Measurements from ENCODE around the gene ZDHHC11.
"Not testable (repeated sequence)": the region's sequence is repeated elsewhere in the genome, so short reads cannot be mapped to it uniquely, and the experiment has no call there.

Gene ZDHHC11

DNA sequence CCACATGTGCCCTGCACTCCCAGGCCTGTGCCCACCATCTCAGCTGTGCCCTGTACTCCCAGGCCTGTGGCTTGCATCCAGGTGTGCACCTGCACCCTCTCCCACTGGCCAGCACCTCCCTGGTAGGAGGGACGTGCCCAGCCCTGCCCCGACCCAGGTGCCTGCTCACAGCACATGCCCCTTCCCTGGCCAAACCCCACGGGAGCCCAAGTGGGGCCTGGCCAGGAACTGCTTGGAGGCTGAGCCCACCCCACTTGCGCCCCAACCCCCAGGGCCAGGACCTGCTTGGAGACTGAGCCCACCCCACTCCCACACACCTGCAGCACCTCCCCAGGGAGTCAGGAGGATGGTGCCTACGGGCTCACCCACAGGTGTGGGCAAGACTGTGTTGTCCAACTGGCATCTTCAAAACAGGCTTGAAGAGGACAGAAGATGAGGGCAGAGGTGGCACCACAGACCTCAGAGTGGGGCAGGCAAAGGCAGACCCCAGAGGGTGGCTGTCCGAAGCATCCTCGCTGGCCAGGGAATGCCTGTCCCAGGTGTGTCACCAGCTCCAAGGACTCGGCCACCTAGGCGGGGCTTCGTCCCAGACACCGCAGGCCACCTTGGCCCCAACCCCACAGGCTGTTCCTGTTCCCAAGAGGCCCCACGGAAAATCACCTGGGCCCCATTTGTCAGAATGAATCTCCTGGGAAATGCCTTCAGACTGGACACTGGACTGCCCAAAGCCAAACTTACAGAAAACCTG is 77.1 kb downstream of the ZDHHC11 start:
- peak; percentile 48 for DNase-seq

DNA sequence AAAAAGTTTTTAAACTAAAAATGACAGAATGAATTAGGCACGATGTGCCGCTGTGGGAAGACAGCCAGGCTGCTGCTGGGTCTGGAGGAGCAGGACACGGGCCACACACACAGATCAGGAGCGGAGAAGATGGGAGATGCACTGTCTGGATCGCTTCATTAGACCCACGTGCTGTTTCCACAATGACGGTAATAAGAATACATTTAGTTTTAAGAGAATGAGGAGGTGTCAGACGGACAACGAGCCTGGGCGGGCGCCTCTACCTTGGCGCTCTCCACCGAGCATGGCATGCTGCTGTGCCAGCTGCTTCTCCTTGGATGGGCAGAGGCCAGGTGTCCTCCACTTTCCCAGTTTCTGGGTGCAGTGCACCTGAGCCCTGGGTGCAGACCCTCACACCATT is 77.9 kb downstream of the ZDHHC11 start:
- DNase-seq = peak; percentile 13

DNA sequence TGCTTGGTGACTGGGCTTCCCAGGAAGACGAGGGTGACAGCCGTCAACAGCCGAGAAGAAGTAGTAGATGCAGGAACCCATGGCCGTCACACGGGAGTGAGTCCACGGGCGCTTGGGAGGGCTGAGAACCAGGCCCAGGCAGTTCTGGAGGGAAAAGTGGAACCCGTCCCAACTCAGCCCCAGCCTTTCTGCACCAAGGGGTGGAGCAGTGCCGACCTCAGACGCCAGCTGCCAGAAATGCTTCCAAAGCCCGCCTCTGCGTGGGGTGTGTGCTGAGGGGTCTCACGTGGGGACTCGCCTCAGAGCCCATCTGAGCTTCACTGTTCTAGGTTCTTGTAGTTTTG is 78.3 kb downstream of the ZDHHC11 start:
- not testable (repeated sequence) for DNase-seq

DNA sequence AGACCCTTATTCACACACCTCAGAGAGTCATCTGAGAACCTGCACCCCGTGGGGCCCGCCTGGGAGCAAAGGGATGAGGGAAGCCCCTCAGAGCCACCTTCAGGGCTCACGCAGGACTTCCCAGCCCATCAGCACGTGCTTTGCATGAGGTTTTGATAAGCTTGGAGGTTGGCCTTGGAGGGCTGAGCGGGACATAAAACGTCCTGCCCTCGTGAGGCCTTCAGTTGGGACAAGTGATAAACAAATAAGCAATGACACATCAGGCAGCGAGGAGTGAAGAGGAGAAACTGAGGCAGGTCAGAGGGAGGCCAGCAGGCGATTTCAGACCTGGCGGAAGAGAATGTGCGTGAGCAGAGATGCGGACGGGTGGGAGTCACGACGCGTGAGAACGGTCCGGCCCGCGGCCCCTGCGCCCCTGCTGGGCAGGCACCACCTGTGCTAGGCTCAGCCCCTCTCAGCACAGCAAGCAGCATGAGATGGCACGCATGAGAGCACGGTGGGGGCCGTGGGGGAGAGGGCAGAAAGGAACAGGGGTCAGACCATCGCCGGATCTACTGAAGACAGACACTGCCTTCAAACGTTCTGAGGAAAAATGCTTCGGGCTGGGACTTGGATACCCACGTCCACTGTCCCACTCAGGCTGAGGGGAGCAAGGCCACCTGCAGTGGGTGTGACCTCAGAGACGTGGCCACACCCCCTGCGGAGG is 78.8 kb downstream of the ZDHHC11 start:
- DNase-seq = not testable (repeated sequence)

DNA sequence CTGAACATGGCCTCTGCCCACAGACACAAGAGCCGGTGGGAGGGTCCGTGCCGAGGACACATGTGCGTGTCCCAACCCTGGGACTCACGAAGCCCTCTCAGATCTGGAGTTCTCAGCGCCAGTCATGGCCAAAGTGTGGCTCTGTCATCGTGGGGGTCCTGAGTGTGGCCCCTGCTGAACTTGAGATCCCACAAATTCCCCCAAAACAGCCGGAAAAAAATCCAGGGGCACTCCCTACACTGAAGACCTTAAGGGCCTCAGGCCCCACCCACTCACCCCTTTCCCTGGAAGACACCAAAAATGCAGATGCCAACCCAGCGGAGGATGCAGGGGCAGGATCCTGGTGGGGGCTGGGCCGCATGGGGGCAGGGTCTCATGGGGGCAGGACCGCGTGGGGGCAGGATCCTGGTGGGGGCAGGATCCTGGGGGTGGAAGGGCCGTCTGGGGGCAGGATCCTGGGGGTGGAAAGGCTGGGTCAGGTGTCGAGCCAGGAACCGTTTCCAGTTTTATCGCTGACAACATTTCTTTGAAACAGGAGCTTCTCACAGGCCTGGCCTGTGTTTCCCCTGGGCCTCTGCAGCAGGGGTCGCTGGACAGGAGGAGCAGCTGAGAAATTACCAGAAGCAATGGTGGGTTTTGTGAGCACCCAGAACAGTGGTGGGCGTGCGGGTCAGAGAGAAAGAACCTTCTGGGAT is 79.6 kb downstream of the ZDHHC11 start:
- DNase-seq = peak; percentile 32

DNA sequence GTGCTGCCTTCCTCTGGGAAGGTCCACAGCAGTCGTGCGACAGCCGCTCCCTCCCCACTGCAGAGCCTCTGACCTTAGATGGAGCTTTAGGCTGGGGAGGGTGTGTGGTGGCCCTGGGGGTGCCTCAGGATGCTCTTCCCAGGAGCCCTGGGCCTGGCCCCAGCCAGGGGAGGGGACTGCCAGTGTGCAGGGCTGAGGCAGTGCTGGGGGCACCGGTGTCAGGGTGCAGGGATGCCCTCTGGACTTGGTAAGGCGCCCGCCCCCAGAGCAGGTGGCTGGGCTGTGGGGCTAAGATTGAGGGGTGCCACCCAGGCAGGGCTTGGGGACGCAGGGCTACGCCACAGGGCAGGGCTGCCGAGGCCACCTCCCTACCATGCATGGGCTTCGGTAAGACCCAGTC is 80.2 kb downstream of the ZDHHC11 start:
- peak; percentile 24 for DNase-seq

DNA sequence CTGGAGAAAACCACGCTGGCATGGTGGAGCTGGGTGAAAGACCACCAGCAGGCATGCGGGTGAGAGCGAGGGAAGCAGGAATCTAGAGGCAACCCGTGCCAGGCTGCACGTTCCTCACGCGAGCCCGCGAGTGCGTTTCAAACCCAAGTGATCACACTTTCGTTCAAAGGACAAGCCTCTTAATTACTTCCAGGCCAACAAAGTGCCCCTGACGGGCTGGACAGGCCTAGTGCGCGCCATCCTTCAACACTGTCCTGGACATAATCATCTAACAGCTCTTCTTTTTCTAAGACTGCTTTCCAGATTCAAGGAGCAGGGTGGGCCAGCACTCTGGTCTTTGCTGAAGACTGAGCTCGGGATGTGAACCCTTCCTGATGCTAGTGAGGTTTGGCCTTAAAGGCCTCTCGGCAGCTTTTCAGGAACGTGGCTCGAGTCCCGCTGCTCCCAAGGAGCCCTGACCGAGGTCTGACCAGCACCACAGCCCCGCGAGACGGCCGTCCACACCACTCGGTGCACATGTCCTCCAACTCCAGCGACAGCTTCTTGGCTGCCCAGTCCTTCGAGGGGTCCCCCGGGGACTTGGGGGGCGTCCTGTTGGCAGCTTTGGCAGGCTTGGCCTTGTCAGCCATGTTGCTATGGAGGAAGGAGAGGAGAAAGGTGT is 81.2 kb downstream of the ZDHHC11 start:
- DNase-seq = peak; percentile 27

DNA sequence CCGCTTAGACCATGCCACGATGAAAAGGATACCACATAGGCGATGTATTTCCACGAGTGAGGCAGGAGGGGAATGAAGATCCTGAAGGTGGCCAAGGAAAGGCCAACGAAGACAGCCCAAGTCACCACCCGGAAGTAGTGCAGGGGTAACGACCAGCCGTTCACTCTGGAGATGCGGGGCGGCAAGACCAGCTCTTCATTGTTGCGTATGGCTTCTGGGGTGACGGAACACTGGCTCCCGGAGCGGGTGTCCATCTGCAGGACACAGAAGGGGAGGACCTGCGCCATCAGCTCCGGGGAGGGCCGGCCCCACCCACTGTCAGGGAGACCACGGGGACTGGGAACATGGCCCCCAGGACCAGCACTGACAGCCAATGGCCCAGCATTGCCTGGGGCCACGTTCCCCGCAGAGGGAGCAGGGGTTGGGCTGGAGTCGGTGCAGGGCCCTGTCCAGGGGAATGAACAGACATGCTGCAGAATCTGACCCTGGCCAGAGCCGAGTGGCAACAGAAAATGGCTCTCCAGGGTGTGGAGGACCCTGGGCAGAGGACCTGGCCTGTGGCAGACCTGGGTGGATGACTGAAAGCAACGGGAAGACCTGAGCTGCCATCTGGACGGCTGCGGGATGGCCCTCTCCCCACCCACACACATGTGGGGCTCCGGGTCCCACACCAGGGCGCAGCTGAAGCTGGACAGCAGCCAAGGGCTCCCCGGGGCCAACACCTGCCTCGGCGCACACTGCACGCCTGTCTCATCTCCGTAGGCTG is 83.9 kb downstream of the ZDHHC11 start:
- peak; percentile 52 for DNase-seq

DNA sequence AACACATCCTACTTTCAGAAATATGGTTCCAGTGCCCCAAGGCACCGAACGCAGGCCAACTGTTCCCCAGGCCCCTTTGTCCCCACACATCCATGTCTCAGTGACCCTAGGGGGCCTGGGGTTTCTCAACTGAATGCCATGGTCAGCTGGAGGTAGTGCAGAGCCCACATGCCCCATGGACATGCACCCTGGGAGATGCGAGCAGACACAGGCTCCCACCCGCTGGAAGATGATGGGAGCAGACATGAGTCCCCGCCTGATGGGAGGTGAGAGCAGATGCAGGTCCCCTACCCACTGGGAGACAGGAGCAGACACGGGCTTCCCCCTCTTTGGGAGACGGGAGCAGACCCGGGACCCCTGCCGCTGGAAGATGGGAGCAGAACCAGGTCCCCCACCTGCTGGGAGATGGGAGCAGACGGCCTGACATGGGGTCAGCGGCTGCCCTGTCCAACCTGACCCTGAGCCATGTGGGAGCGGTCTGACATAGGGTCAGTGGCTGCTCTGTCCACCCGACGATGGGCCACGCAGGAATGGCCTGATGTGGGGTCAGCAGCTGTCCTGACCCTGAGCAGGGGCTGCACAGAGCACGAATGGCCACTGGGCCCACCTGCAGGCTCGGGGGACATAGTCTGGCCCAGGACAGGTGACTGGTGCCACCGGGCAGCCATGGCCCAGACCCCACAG is 84.7 kb downstream of the ZDHHC11 start:
- peak; percentile 43 for DNase-seq

DNA sequence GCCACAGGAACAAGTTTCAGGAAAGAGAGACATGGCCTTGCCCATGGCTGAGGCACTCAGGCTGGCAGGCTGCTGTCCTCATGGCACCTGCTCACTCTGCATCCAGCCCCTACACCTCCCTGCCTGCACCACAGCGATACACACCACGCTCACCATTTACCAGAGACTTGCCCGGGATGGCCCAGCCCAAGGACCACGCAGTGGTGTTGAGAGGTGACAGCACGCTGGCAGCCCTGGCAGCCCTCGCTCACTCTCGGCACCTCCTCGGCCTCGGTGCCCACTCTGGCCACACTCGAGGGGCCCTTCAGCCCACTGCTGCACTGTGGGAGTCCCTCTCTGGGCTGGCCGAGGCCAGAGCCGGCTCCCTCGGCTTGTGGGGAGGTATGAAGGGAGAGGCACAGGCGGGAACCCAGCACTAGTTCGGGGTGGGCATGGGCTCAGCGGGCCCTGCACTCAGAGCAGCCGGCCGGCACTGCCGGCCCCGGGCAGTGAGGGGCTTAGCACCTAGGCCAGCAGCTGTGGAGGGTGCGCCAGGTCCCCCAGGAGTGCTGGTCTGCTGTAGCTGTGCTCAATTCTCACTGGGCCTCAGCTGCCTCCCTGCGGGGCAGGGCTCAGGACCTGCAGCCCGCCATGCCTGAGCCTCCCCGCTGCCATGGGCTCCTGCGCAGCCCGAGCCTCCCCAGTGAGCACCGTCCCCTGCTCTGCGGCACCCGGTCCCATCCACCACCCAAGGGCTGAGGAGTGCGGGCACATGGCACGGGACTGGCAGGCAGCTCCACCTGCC is 86.6 kb downstream of the ZDHHC11 start:
- DNase-seq = peak; percentile 53

DNA sequence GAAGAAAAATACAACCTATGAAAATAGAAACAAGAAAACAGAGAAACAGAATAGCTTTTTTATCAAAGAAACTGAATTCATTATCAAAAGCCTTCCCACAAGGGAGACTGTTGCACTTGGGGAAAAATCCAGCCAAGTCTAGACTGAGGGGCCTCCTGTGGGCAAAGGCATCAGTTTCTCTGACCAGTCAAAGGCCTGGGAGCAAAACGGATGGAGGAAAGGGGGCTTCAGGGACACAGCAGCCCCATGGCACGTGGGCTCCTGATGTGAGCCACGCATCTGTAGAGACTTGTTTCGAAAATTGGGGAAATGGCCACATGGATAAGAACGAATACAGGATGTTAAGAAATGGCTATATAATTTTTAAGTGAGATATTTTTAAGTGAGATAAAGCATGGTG is 87.4 kb downstream of the ZDHHC11 start:
- peak; percentile 32 for DNase-seq

DNA sequence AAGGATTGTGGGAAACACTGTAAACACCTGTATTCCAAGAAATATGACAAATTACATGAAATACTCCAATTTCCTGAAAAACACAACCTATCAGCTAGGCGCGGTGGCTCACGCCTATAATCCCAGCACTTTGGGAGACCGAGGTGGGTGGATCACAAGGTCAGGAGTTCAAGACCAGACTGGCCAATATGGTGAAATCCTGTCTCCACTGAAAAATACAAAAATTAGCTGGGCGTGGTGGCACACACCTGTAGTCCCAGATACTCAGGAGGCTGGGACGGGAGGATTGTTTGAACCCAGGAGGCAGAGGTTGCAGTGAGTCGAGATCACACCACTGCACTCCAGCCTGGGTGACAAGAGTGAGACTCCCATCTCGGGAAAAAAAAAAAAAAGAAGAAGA is 87.8 kb downstream of the ZDHHC11 start:
- DNase-seq = not testable (repeated sequence)

DNA sequence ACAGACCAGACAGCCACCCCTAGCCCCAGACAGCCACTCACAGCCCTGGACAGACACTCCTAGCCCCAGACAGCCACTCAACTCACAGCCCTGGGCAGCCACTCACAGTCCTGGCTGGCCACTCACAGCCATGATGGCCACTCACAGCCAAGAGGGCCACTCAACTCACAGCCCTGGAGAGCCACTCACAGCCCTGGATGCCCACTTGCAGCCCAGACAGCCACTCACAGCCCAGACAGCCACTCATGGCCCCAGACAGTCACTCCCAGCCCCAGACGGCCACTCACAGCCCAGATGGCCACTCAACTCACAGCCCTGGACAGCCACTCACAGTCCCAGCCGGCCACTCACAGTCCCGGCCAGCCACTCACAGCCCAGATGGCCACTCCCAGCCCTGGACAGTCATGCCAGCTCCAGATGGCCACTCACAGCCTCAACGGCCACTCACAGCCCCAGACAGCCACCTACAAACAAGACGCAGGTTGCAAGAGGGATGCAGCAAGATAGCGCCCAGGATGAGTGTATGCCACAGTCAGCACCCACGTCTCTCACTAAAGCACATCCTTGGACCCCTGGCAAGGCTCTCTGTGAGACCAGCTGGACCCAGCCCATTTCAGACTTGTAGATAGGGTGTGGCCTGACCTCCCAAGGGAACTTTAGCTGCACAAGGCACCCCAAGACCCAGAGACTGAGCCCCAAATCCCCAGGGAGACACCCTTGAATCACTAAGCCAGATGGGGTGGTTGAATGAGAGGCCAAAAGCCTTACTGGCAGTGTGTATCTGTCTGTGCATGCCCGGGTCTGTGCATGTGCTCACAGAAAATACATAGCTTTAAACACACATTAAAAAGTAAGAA is 88.7 kb downstream of the ZDHHC11 start:
- peak; percentile 45 for DNase-seq

DNA sequence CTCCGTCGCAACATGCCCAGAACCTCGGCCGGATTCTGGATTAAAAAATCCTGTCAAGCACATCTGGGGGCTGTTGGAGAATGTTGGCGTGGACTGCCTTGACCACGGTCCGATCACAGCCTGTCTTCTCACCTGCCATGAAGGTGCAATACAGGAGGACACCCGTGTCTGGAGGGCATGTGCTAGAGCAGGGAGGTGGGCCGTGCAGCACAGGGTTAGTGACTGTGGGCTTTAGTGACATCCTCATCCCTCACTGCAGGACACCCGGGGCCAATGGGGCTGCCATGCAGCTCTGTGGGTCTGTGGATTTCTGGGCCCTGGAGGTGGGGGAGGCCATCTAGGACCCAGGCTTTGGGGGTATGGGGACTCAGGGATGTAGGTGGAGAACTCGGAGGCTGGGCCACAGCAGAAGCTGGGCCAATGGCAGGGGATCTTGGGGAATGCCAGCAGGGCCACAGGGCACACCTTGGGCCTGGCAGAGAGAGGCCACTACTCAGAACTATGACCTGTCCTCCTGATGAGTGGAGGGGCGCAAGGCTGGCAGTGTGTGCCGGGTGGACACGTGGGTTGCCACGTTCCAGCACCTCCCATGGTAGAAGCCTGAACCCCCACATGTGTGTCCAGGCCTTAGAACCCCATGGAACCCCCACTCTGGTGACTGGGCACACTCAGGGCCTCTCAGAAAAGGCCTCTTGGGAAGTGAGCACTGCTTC is 89.6 kb downstream of the ZDHHC11 start:
- peak; percentile 55 for DNase-seq

DNA sequence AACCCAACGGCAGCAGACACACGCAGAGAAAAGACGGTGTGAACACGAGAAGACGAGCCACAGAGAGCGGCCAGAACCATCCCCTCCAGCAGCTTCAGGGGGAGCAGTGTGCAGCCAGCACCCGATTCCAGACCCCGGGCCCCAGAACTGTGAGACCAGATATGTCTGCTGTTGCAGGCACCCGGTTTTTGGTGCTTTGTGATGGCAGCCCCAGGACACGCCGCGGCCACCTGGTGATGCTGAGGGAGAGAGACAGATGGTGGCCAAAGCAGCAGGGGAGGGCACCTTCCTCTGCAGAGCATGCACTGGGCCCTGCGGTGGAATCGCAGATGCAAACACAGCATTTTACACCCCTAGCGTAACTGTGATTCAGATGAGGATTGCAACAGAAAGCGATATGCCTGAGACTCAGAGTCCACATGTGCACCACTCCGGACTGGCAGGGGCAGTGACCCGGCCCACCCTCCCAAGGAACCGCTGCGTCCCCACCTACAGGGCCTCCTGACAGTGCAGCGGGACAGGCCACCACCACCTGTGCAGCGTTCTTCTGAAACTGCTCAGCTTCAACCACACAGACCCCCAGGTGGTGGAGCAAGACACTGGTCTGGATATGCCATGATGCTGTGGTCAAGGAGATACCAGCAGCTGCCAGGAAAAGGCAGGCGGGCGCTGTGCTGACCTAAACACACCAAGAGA is 90.3 kb downstream of the ZDHHC11 start:
- DNase-seq = peak; percentile 49

DNA sequence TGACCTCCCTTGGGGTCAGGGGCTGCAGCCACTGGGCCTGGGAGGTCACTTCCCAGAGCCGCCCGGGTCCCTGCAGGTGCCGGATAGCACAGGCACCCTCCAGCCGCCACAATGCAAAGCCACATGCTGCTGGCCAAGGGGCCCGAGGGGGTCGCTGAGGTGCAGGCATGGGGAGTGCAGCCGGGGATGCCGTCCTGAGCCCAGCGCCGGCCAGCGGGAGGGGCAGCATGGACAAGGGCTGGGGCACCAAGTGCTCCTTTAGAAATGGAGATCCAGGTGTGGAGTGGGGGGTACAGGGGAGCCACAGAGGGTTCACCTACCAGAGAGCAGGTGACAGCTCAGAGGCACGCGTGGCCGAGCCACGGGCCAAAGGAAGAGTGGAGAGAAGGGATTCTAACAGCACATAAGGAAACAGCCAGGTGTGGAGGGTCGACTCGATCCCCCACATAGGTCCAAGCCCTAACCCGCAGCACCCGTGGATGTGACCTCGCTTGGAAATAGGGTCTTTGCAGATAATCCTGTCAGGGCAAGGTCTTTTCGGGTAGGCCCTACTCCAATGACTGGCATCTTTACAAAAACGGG is 90.9 kb downstream of the ZDHHC11 start:
- no peak for DNase-seq

DNA sequence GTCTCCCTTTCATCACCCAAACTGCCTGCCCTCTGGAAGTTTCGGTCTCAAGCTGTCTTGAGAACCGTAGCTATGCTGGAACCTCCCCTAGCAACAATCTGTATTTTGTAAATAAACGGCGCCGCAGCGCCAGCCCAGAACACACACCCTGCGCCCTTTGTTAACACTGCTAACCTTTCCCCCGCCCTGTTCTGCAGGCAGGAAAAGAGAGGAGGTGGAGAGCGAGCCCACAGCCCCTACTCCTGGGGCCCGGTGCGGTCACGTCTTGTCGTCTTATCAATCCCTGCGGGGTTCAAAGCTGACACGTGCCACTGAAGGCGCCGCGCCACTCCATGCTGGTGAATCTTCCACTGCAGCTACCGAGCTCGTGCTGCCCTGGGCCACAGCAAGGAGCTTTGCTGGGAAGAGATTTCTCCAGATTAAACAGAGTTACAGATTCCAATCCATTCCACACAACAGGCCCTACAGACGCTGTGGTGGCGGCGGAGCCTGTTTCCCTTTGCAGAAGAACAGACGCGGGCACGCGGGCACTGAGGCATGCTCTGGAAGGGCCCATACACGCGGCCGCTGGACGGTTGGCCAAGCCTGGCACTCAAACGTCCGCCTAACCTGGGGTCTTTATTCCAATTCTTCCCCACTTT is 91.6 kb downstream of the ZDHHC11 start:
- peak; percentile 51 for DNase-seq

DNA sequence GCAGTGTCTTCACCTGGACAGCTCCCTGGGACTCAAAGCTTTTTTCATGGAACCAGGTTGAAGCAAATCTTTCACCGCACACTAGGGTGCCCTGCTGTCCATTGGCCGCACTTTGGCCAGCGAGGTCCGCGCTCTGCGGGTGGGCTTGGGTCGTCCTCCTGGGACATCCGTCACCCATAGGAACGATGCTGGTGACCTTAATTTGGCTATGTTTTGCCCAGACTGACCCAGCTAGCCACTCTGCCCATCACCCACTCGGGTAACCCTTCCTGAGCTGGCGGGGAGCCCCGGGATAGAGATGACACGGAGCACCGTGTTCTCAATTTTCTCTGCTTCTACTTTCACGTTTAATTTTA is 92.1 kb downstream of the ZDHHC11 start:
- DNase-seq = no peak
